HT-29 (cell line): ENCODE measurements around the gene ELAPOR1. TPM values are rescaled to one million over a fixed set of nuclear protein-coding genes. Genes with fewer than 3 reads are reported as not detected.
A peak's percentile ranks its signal among the peaks of the same experiment; 100 is the strongest.

Experiments used
- DNase-seq: peaks from one replicate; pipeline ENCODE4 v3.0.0-alpha.2; 2015; ENCODE audit warnings: low spot score
- total RNA-seq: library from RNA; depleted of rRNA; stranded (reverse); fragments of >200 nt; shearing (Covaris generic); gene quantifications from 2 replicates; pipeline ENCODE4 v1.2.3, GENCODE V29; 2014; rRNA removed

Gene ELAPOR1
- total RNA-seq = 0.44 and 0.71 TPM in 2 replicates

GRCh38 chr1:109113590-109114341 is at the start of gene ELAPOR1:
ELAPOR1 (plus strand) TSS chr1:109114115; CDS start chr1:109114184, 69 bp downstream.
- DNase-seq = no peak

DNA sequence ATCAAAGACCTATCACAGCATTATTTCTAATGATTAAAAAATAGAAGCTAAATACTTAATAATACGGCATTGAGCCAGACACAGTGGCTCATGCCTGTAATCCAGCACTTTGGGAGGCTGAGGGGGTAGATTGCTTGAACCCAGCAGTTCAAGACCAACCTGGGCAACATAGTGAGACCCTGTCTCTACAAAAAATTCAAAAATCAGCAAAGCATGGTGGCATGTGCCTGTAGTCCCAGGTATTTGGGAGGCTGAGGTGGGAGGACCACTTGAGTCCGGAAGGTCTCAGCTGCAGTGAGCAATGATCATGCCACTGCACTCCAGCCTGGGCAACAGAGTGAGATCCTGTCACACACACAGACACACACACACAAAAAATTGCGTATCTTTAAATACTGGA is 48.8 kb upstream of the ELAPOR1 start:
- DNase-seq = no peak

DNA sequence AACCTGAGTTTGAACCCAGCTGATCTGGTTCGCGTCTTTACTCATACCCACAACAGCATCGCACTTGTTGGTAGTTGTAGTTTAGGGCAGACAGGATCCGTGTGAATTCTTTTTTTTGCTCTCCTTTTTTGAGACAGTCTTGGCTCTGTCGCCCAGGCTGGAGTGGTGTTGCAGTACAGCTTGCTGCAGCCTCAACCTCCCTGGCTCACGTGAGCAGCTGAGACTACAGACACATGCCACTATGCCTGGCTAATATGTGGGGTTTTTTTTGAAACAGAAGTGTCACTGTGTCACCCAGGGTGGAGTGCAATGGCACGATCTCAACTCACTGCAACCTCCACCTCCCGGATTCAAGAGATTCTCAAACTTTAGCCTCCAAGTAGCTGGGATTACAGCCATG is 46.0 kb upstream of the ELAPOR1 start:
- no peak for DNase-seq

DNA sequence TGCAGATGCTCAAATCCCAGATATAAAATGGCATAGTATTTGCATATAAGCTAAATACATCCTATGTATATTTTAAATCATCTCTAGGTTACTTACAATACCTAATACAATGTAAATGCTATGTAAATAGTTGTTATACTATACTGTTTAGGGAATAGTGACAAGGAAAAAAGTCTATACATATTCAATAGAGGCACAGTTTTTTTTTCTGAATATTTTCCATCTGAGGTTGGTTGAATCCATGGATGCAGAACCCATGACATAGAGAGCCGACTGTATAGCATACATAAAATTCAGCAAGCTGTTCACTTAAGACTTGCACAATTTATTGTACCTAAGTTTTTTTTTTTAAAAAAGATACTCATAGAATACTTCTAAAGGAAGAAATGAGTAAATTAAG is 44.6 kb upstream of the ELAPOR1 start:
- DNase-seq = no peak

GRCh38 chr1:109075531-109076490 is 38.1 kb upstream of the ELAPOR1 start, which contains the start of gene TAF13:
TAF13 (minus strand) TSS chr1:109076003; CDS start chr1:109075947, 56 bp downstream.
- DNase-seq = peak; percentile 92

DNA sequence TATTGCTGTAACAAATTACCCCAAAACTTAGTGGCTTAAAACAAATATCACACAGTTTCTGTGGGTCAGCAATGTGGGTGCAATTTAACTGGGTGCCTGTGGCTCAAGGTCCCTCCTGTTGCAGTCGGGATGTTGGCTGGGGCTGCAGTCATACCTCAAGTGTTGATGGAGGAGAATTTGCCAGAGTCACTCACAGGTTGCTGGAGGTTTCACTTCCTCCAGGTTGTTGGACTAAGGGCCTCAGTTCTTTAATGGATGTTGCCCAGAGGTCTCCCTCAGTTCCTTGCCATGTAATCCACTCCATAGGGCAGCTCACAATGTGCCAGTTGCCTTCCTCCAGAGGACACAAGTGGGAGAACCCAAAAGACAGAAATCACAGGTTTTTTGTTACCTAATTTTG is 35.6 kb upstream of the ELAPOR1 start:
- no peak for DNase-seq

- DNase-seq = no peak
Observed at GRCh38 chr1:109079240-109079622, 34.7 kb upstream of the ELAPOR1 start.

- DNase-seq = no peak
Observed at GRCh38 chr1:109080441-109081082, 33.4 kb upstream of the ELAPOR1 start.

- DNase-seq = no peak
Observed at GRCh38 chr1:109083501-109083900, 30.4 kb upstream of the ELAPOR1 start.

DNA sequence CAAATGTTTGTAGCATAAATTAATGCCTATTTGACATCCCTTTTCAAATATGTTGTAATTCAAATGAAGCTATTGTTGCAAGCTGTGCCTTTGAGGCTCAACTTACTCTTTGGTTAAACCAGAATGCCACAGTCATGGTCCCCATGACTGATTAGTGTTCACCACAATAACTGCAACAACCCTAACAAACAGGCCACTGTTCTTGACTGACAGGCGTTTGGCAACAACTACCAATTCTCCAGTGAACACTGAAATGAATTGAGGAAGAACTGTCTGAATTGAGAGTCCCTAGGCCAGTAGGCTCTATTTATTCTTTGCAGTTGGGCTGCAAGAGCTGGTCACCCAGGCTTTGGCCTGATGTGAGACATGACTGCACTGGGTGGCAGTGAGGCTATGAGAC is 30.0 kb upstream of the ELAPOR1 start:
- no peak for DNase-seq

DNA sequence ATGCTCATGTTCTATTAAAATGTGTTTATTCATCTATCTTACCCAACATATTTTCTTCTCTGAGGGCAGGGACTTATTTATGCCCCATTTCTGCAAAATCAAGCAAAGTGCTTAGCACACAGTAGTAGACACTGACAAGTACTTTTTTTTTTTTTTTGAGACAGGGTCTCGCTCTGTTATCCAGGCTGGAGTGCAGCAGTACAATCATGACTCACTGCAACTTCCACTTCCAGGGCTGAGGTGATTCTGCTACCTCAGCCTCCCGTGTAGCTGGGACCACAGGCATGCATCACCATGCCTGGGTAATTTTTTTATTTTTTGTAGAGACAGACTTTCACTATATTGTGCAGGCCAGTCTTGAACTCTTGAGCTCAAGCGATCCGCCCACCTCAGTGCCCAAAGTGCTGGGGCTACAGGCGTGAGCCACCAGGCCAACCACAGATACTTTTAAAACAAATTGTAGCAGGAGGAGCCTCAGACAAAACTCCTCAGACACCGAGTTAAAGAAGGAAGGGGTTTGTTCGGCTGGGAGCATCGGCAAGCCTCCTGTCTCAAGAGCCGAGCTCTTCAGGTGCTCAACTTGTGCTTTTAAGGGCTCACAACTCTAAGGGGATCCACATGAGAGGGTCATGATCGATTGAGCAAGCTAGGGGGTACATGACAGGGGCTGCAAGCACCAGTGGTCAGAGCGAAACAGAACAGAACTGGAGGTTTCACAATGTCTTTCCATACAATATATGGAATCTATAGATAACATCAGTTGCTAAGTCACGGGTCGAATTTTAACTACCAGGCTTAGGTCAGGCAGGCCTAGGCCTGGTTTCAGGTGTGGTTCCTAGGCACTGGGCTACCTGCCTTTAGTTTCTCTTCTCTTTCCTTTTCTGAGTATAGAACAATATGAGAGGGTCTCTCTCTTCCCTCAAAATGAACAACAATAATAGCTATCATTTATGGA is 29.1 kb upstream of the ELAPOR1 start:
- DNase-seq = no peak

DNA sequence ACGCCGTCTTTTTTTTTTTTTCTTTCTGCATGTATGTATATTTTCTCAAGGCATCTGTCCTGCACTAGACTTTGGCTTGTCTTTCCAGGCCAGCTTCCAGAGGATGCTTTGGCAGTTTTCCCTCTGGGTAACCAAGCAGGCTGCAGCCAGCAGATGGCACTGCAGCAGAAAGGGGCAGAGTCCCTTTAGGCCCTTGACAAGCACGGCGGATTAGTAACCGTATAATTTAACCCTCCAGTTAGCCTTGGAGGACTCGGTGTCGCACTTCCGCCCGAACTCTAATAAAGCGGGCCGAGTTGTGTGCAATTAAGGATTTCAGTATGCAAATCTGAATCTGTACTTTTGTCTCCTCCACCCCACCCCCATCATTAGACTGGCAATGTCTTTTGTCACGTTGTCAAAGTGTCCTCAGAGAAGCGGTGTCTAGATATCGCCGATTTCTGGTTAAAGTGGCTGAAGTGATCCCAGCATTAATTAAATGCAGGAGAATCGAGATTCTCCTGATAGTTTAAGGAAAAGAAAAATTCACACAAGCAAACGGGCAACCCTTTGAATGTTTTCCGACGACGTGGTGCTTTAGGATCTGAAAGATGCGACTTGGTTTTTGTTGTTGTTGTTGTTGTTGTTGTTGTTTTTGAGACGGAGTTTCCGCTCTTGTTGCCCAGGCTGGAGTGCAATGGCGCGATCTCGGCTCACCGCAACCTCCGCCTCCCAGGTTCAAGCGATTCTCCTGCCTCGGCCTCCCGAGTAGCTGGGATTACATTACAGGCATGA is 24.5 kb upstream of the ELAPOR1 start:
- DNase-seq = peak; percentile 90

- peak; percentile 94 for DNase-seq
Observed at GRCh38 chr1:109090196-109091077, 23.5 kb upstream of the ELAPOR1 start, which contains the start of gene TMEM167B. TMEM167B (plus strand) TSS chr1:109090764; CDS start chr1:109090873, 109 bp downstream.

DNA sequence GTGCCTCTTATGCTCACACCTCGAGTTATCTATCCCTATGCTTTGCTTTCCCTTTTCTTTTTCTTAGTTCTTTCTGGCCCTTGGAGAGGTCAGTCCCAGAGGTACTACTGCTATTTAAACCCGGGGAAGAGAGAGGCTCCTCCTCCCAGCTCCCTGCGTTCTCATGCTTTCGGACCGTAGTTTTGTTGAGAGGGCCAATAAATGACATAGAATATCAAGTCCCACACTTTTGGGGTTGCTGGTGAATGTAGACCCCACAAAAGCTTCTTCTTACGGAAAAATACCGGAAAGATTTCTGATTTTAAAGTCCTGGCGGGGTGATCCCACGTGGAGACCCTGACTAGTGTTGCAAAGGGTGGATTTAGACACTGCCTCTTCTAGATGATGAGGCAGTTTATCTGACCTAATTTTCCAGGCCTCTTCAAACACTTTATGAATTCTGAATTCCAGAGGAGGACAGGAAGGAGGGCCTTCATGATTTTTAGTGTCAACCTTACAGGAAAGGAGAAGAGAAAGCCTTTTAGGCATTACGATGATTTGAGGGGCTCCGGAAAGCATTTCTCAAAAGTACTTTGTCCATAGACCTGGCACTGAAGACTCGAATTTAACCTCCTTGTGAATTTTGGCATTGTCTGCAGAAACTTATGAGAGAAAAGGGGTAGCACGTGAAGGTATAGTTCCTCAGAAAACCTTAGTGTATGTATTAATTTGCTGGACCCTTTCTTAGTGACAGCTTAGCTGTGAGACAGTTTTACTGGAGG is 22.7 kb upstream of the ELAPOR1 start:
- peak; percentile 65 for DNase-seq

DNA sequence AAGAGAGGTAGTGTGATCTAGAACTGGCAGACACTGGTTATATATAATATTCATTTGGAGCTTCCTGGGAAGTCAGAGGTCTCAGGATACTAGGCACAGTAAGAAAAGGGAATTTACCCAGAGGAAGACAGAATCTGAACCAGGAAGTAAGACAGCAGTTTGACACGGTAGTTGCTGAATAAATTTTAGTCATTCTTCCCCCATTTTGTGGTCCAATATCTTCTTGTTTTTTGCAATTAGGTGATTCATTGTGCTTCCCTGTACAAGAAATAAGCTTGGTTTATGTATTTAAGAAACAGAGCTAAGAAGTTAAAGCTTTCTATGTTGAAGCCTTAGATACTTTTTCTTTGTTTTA is 22.1 kb upstream of the ELAPOR1 start:
- no peak for DNase-seq

DNA sequence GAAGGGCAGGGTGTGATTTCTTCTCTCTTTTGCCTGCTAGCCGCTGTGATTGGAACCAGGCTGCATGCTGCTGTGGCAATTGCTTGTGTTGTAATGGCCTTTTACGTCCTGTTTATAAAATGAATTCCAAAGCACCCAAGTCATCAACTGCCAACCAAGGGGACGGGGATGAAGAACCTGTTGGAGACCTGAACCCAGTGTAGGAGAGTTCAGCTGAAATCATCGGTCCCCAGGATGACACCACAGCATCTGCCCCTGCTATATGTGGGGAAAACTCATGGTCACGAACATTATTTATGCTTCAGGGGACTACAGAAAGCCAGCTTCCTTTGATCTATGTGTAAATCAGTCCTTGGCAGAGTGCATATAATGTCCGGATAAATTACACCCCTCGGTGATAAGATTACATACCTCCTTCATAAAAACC is 19.5 kb upstream of the ELAPOR1 start:
- DNase-seq = no peak

DNA sequence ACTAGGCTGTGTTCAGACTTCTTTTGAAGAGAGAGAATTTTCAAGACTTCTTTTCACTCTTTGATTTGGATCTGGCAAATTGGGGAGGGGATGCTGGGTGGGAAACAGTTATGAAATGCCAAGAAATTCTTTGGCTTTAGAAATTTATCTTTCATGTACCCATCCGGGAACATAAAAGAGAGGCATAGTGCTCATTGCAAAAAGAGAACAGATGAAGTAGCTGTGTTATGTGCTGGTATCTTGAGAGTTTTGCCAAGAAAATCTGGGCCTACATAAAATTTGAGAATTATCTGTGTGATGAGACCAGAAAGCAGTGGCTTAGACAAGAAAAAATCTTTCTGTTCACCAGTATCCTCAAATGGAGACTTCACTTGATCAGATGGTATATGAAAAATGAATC is 19.0 kb upstream of the ELAPOR1 start:
- DNase-seq = no peak

DNA sequence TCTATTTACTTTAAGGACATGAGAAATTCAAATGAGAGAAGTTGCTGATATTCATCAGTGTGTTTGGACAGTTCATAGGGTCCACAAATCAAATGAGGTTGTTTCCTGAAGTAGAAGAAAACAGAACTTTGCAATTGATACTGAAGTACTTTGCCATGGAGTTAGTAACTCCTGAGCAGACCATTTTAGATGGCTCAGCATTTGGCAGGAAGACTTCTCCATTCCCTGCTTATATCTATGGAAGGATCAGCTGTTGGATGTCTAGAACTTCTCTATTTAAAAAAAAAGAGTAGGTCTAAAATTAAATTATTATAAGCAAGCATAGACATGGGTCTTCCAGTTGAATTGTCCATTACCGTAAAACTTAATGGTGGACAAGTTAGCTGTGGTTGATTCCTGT is 18.3 kb upstream of the ELAPOR1 start:
- DNase-seq = no peak
